Cerebellar cortex (tissue), 1 donor: ENCODE data around the gene RAB31.
A peak's percentile ranks its signal among the peaks of the same experiment; 100 is the strongest.

ENCODE experiments used
- DNase-seq: peaks from one replicate; pipeline ENCODE4 v3.0.0-alpha.2; 2015; ENCODE audit warnings: low spot score

Gene RAB31

DNA sequence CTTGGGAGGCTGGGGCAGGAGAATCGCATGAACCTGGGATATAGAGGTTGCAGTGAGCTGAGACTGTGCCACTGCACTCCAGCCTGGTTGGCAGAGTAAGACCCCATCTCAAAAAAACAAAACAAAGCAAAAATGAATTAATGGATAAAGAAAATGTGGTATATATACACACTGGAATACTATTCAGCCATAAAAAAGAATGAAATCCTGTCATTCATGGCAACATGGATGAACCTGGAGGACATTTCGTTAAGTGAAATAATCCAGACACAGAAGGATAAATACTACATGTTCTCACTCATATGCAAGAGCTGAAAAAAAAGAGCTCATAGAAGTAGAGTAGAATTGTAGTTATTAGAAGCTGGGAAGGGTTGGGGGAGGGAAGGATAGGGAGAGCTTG lies 80.8 kb downstream of the RAB31 start:
- no peak for DNase-seq

DNA sequence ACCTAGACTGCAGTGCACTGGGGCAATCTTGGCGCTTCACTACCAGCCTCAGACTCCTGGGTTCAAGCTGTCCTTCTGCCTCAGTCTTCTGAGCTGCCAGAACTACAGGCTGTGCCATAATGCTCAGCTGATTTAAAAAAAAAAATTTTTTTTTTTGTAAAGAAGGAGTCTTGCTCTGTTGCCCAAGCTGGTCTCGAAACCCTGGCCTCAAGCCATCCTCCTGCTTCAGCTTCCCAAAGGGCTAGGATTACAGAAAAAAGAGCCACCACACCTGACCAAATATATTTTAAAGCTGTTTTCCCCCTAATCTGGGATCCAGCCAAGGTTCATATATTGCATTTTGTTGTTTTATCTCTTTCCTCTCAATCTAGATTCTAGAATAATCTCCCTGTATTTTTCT lies 82.2 kb downstream of the RAB31 start:
- no peak for DNase-seq

DNA sequence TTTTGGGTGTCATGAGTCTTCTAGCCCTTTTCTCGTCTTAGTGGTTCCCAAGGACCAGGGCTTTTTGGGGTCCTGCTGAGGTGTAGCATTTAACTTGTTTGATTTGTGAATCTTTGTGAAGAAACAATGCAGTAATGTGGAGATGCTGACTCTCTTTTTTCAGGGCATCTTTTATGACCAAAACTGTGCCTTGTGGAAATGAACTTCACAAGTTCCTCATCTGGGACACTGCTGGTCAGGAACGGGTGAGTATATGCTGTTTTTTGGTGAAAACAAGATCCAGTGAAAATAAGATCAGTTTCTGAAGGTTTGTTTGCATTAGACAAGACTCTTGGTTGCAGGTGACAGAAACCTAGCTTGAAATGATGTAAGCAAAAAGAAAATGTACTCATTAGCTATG lies 83.9 kb downstream of the RAB31 start:
- DNase-seq, result no peak

DNA sequence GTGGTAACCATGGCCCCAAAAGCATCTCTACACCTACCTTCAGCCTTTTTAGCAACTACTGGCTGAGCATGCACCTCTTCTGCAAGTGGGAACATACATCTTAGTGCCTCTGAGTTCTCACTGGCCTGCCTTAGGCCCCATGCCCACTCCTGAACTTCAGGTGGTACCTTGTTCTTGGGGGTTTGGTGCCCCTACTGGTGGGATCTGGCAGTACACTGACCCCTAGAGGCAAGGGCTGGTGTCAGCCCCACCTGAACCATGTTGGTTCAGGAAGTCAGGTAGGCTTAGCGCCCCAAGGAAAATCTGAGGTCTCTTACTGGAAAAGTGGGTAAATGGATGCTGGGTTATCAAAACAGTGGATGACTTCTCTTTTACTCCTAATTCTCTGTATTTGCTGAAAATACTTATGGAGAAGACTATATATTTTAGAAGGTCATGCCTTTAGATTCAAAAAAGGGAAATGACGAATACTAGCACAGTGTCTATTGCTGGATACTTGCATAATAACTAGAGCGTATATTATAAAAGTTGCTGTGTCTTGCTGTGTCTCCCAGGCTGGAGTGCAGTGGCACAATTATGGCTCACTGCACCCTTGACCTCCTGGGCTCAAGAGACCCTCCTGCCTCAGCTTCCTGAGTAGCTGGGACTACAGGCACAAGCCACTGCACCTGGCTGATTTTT lies 84.6 kb downstream of the RAB31 start:
- DNase-seq, result no peak

DNA sequence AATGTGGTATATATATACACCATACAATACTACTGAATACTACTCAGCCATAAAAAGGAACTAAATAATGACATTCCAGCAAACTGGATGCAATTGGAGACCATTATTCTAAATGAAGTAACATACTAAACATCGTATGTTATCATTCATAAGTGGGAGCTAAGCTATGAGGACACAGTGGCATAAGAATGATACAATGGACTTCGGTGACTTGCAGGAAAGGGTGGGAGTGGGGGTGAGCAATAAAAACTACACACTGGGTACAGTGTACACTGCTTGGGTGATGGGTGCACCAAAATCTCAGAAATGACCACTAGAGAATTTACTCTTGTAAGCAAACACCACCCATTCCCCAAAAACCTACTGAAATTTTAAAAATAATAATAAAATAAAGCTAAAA lies 87.9 kb downstream of the RAB31 start:
- no peak for DNase-seq

DNA sequence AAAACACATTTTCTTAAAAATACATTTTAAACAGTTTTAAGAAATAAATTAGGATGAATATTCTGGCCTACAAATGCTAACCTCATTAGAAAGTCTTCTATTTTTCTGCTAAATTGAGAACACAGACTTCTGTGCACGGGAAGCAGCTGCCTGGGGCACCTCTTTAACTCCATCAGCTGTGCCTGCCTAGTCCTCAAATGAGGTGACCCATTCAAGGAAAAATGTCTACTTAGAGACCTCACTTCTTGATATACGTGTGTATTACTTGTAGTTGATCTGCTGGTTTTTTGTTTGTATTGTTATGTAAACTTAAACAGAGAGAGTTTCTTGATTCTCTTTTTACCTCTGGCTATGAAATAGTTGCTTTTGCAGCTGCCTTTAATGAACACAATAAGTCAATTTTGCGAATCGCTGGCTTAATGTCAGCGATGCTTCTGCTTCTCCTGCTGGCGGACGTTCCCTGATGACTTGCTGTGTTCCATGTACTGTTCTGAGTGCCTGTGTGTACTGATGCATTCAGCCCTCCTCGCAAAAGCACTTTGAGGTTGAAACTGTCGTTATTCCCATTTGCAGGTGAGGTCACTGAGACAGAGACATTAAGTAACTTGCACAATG lies 88.9 kb downstream of the RAB31 start:
- DNase-seq, result peak; percentile 37

DNA sequence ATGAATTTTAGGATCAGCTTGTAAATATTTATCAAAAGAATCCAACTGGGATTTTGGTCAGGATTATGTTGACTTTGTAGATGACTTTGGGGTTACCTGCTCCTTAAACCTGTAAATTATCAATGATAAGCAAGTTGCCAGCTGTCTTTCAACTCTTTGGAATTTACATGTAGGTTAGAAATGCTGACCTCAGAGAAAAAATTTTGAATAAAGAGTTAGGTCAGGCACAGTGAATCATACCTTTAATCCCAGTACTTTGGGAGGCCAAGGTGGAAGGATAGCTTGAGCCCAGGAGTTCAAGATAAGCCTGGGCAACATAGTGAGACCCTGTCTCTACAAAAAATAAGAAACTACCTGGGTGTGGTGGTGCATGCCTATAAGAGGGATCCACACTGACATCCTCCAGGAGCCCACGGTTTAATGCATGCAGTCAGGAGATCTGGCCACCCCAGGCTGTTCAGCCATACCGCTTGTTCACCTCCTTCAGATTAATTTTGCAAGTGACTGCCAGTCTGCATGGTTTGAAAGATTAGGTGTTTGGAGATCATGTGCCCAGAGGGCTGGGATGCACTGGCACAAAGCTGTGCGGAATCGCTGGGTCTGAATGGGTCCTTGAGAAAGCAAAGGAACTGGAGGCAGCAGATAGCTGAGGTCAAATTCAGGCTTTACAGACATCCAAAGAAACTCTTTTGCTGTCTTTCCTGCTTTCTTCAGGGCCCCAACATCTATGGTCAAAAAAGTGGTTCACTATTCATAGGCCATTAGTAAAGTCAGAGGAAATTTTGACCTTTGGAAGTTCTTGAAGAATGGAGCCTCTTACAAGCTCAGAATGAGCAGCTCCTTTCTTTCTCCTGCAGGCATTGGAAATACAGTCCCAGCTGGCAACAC lies 94.3 kb downstream of the RAB31 start:
- DNase-seq, result no peak

DNA sequence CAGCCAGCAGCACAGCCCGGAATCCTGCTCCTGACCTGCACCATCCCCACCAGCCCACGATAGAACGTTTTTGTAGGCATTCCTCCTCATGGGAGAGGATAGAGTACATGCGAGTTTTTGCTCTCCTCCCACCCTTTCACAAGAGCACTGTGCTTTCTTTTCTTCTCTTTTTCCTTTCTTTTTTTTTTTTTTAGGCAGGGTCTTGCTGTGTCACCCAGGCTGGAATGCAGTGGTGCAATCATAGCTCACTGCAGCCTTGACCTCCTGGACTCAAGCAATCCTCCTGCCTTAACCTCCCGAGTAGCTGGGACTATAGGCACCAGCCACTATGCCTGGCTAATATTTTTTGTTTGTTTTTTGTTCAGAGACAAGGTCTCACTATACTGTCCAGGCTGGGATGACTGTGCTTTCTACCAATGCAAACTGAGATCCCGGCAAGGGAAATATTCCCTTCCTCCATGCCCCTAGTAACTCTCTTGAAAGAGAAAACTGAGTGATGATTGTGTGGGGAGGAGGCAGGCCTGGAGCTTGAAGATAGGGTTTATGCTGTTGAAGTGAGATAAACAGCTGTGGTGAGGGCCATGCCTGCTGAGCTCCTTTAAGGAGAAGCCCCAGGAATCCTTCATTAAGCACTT lies 95.1 kb downstream of the RAB31 start:
- no peak for DNase-seq

DNA sequence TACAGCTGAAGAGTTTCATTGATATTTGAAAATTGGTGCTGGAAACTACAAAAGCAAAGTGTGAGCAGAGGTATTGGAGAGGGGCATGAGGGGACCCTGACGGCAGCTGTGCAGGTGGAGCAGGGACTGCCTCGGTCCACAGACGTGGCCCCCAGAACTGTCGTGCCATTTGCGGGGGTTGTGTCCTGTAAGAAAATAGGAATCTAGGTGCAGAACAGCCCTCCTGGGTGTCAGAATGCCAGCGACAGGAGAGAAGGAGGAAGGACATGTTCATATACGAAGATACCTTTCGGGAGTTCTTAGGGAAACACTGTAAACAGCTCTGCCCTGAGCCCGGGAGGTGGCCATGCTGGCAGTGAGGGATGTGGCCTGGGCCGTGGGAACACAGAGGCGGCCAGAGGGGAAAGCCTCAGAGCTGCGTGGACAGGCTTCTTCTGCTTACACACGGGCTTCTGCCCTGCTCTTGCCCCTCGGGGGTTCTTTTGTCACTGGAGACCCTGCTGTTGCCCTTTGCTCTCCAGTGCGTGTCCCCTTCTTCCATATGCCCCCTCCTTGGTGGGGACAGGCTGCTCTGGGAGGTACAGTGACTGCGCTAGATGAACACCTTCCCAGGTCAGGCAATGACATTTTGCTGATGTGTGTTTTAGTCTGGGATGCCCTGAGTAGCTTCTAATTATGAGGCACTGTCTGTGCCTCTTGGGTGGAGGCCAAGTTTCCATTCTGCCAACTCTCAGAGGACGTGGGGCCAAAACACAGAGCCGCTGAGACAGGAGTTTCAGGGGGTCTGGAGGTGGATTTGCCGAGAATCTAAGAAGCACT lies 95.8 kb downstream of the RAB31 start:
- DNase-seq, result no peak

DNA sequence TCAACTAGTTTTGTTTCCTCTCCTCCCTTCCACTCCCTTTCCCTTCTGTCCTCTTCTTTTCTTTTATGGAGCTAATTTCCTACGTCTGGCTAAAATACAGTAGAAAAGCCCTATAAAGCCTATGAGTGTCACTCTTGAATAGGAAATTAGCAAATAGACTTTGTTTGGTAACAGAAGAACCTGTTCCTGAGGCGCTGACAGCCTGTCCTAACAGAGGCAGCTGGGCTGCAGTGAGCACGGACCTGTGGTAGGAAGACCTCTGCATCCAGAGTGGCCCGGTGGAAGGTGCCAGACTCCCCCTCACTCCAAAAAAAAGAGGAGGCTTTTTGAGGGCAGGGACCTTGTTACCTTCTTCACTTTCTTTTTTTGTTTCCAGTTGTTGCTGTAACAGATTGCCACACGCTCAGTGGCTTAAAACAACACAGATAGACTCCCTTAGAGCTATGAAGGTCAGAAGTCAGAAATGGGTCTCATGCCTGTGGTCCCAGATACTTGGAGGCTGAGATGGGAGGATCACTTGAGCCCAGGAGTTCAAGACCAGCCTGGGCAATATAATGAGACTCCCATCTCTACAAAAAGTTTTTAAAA lies 96.5 kb downstream of the RAB31 start:
- no peak for DNase-seq

DNA sequence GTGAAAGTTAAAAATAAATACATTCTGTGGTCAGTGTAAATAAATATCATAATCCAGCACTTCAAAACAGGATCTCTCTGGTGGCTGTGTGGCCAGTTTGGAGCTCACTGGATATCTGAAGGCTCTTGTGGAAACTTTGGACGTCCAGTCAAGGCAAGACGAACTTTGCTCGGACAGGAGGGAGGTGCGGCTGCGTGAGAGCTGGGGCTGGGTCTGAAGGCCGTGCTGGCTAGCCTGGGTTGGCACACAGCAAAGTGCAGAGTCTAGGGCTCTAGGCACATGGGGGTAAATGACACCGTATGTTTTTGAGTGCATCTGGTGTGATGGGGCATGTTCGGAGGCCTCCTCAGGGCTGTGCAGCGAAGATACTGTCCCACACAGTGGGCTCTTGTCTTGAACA lies 98.8 kb downstream of the RAB31 start:
- DNase-seq, result no peak

DNA sequence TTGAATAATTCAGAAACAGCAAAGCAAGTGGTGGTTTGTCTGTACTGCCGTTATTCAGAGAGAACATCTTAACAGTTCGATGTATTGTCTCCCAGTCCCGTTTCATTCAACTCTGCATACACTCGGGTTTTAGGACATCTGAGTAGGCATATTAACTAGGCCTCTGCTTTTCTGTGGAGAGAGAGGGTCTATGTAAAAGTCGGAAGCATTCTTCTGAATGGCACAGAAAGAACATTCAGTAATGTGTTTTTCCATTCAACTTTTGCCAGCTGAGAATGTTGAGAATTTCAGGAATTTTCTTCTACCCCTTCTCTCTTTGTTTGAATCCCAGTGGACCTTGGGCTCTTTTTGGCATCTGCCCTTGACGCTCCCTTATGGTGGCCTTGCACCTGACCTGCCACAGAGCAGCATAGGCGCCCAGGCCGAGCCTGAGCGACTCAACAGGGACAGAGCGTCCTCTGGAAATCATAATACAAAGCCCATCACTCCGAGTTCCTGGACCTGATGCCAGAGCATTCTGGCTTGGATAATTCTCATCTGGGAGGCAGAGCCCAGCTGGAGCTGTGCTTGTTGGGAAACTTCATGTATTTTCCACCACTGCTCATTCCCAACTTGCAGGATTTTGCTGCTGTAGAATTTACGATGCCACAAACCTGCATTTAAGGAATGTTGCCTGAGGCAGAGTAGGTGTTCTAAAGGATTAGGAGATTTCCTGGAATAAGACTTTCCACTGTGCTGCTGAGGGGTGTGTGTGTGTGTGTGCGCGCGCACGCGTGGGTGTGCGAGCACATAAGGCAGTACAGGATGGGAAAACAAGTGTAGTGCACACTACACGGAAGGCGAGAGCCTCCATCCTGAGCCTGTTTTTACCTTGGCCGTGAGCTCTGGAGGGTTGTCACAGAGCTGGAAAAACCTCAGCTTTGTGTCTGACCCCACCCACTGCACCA lies 100.5 kb downstream of the RAB31 start:
- no peak for DNase-seq

DNA sequence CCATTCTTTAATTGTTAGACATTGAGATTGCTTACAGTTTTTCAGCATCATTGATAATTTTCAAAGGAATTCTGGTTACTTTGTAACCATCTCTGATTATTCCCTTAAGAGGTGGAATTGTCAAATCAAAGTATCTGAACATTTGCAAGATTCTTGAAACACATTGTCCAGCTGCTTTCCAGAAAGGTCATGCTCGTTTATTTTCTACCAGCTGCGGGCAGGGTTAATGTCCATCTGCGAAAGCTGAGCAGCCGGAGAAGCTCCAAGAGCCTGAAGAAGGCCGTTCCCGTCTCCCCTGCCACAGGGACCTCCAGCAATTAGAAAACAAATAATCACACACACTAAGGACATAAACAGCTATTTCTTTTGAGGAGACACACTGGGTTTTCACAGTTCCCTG lies 101.6 kb downstream of the RAB31 start:
- no peak for DNase-seq

DNA sequence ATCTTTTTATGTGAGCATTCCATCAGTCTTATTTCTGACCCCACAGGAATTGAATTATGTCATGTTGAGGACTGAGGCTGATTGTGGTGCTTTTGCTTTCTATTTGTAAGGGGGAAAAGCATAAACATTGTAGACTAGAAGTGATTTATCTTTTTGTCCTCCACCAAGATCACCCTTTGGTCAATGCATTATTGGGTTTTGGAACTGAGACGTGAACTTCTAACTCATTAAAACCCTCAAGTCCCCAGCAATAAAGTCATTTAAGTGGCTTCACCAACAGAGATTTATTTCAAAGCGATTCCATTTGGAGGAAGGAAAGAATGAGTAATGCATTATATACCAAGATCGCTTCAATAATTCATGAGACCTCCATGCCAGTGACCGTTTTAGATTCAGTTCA lies 102.2 kb downstream of the RAB31 start:
- DNase-seq, result no peak

DNA sequence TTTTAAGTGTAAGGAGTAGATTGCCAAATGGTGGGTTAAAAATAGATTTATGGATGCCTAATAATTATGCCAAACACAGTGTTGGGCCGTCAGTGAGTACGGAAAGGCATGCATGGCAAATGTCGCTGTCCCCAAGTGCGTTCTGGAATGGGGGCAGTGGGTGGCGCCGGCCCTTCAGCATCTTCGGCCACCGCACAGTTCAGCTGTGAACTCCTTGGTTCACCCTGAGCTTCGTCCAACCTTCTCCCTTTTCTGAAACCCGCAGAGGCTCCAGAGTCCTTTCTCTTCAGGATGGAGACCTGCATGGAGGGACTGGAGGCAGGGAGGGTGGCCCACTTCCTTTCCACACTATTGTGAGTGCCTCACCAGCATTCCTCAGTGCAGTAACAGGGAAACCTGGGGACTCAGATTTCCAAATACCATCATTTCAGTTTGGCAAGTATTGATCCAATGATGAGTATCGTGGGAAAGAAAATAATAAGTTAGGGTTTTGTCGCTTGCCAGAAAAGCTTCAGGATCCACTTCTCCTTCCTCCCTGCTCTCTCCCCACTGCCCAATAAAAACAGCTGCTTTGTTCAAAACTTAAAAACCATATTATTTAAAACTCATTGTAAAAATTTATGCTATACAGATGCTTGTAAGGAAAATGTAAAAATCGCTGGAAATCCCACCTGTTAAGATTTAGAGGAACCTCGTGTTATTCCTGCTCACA lies 103.0 kb downstream of the RAB31 start:
- no peak for DNase-seq

DNA sequence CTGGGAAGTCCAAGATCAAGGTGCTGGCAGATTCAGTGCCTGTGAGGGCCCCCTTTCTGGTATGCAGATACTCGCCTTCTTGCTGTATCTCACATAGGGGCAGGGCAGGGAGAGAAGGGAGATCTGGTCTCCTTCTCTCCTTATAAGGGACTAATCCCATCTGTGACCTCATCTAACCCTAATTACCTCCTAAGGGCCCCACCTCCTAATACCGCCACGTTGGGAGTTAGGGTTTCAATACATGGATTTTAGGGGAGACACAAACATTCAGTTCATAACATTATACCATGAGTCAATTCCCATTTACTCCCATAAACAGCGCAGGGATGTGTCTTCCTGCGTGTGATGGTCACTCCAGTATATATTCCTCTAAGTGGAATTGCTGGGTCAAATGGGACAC lies 103.9 kb downstream of the RAB31 start:
- DNase-seq, result no peak

DNA sequence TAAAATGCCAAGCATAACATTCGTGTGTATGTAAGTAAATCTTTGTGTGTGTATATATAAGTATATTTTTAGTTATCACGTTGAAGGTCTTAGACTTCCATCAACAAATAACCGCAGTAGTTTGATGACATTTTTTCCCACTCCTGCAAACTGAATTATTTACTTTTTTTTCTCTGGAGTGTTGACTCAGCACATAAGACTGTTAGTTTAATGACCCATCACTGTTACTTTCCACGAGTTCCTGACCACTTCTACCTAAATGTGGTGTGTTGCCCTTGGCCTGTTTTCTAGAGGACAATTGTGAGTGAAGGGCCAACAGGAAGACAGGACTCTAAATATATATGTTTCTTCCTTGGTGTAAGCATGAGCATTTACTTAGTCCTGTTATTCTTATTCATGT lies 106.3 kb downstream of the RAB31 start:
- no peak for DNase-seq

DNA sequence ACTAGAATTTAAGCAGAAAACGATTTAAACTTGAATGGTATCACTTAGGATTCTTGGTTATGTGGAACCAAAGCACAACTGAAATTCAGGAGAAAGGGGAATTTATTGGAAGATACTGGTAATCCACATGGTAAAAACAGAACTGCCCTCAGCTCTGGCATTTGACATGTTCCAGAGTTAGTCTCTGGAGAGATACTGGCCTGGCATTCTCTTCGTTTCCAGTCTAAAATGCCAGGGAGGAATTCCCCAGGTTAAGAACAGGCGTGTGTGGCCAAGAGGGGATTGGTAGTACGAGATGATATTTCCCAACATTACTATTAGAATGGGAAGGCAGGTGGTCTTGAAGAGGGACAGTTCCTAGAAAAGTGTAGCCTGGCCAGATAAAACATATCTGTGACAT lies 109.2 kb downstream of the RAB31 start:
- no peak for DNase-seq

DNA sequence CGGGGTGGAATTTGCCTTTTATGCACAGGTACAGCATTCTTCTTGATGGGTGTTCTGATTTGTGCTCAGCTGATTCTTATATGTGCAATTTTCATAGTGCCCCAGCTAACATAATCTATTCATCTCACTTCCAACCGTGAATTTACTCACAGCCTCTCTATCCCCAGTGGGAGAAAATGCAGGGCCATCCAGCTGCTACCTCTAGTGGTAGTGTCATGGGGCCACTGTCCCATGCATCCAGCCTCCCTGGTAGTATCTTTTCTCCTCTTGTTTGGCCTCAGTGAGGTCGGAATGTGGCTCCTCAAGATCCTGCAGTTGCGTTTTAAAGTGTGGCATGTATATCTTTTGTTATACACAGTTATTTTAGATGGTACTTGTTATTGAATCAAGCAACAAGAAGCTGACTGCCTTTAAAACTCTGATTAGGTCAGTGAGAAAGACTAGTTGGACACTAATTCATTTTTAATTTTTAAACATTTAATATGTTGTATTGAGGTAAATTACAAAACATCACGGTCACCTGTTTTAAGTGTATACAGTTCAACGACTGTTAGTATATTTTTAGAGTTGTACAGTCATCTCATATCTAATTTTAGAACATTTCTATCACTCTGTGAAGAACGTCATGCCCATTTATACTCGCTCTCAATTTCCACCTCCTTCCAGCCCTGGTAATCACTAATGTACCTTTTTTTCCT lies 109.8 kb downstream of the RAB31 start:
- DNase-seq, result no peak
